ENCODE results near the gene KLK8. TPM values are rescaled to one million over a fixed set of nuclear protein-coding genes. Genes with fewer than 3 reads are reported as not detected.

The KLK8 gene
- total RNA-seq, 1 donor from 2014 or later, result not detected

DNA sequence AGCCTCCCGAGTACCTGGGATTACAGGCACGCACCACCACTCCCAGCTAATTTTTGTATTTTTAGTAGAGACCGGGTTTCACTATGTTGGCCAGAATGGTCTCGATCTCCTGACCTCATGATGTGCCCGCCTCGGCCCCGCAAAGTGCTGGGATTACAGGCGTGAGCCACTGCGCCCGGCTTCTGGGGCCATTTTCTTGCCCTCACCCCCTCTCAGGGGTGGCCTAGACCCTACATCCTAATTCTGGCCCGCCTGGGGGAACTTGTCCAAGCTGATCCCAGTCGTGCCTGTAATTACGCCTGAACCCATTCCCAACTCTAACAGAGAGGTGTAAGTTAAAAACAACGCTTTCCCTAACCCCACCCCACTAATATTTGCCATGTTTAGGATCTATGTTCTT, 17.0 kb downstream of the KLK8 start:
- peak; percentile 62 for DNase-seq (ENCODE audit: low spot score)

DNA sequence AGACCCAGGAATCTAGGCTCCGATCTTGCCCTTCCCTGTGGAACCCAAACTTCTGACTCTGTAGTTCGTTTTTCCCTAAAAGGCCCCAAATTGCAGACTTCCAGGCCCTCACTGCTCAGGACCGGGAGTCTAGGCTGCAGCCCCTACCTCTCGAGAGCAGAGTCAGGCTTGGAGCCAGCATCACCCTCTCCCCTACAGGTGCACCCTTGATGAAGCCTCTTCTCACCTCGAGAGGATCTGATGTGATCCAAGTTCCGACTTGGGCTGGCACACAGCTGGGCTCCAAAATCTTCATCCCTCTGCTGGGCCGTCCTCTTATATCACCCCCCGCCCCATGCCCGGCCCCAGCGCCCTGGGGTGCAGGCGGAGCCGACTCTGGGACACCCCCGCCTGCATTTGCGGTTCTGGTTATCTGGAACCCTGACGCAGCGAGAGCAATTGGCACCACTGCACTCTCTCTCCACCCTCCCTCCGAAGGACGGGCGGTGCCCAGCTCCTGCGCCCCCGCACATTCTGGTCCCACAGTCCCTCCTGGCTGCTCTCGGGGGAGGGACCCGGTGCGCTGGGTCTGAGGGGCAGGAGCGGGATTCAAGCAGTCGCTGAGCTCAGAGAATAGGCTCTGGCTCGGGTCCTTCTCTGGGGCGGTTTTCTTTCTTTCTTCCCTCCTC, 17.6 kb downstream of the KLK8 start, which contains the start of gene KLK7:
Gene KLK7, minus strand, starts transcription at position 293 of the 668 bp plus-strand sequence. CDS start 1,518 bp downstream, outside the sequence.
- DNase-seq (ENCODE audit: low spot score), result peak; percentile 80

- no peak for DNase-seq (ENCODE audit: low spot score)
Measured at GRCh38 chr19:50982186-50982585, 19.2 kb downstream of the KLK8 start.

- no peak for DNase-seq (ENCODE audit: low spot score)
Measured at GRCh38 chr19:50981587-50982146, 19.7 kb downstream of the KLK8 start.

GRCh38 chr19:50980208-50980607, 21.2 kb downstream of the KLK8 start:
- no peak for DNase-seq (ENCODE audit: low spot score)

GRCh38 chr19:50979758-50980157, 21.6 kb downstream of the KLK8 start:
- DNase-seq (ENCODE audit: low spot score), result no peak

DNA sequence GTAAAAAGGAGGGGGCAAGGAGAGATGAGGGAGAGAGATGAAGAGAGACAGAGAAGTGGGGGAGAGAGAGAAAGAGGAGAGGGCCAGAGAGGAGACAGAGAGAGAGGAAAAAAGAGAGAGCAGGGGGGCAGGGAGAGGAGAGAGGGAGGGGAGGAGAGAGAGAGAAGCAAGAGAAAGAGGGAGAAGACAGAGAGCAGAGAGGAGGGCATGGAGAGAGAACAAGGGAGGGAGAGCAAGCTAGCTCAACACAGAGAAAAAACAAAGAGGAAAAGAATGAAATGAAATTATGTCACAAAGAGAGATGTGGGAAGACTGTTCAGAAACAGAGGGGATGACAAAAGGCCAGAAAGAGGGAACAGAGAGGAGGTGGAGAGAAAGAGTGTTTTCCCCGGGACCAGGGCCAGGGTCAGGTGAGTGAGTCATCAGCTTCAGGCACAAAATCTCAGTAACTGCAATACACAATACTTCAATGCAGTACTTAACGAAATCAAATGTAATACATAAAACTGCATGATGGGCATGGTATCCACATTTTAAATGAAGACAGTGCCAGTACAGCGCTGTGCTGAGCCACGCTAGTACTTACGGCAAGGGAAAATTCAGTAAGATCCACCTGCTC, 22.5 kb downstream of the KLK8 start:
- no peak for DNase-seq (ENCODE audit: low spot score)

DNA sequence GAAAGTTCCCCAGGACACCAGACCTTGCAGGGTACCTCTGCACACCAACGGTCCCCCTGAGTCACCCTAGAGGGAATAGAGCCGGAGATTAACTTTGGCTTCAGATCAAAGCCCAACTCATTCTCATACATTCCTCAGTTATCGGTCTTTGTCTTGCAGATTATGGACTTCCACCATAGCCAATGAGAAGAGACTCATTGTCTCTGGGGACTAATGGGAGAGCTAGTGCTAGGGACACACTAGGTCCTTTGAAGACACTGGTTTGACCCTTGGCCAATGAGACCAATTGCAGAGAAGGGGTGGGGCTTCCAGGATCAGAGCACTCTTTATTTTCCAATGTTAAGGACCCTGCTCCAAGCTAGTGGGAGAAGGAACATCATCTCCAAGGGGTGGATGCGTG, 23.8 kb downstream of the KLK8 start:
- no peak for DNase-seq (ENCODE audit: low spot score)

DNA sequence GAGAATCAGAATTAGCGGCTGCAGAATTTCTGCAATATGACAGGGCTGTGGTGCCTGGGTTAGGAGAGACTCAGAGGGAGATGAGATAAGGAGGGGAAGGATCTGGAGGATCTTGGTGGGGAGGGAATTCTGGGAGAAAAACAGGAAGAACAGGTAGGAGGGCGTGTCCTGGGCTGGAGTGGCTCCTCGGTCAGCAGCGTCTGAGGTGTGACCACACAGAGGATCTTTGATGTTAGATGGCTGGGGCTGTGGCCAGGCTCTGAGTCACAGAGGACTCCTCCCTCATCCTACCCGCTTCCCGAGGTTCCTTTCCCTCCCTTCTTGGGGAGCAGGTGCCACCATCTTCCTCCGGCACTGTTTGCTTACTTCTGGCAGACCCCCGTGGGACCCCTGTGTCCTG, 25.6 kb downstream of the KLK8 start:
- no peak for DNase-seq (ENCODE audit: low spot score)

DNA sequence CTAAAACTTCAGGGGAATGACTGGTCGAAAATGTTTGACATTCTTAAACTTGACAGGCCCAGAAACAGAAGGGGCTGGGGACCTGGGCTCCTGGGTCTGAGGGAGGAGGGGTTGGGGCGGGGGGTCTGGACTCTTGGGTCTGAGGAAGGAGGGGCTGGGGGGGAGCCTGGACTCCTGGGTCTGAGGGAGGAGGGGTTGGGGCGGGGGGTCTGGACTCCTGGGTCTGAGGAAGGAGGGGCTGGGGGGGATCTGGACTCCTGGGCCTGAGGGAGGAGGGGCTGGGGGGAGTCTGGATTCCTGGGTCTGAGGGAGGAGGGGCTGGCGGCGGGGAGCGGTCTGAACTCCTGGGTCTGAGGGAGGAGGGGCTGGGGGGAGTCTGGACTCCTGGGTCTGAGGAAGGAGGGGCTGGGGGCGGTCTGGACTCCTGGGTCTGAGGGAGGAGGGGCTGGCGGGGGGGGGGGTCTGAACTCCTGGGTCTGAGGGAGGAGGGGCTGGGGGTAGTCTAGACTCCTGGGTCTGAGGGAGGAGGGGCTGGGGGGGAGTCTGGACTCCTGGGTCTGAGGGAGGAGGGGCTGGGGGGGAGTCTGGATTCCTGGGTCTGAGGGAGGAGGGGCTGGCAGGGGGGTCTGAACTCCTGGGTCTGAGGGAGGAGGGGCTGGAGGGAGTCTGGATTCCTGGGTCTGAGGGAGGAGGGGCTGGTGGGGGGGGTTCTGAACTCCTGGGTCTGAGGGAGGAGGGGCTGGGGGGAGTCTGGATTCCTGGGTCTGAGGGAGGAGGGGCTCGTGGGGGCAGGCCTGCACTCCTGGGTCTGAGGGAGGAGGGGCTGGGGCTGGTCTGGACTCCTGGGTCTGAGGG, 26.5 kb downstream of the KLK8 start:
- no peak for DNase-seq (ENCODE audit: low spot score)

DNA sequence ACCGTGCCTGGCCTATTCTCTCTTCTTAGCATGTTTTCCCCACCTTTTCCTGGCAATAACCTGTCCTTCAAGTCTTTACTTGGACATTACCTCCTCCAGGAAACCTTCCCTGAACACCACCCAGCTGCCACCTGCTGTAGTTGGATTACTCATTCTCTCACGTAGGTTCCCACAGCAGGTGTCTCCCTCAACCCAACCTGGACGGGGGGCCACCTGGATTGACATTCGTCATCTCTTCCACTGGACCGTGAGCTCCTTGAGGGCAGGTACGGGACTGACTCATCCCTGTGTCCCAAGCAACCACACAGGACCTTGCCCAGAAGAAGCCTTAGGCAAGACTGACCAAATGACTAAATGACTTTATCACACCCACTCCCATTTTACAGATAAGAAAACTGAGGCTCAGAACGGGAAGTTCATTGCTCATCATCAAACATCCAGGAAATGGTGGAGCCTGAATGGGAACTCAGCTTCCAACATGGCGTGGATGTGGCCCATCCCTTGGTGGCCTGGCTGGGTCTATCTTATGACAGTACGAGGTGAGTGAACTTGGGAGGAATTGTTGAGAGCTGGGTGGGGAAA, 28.5 kb downstream of the KLK8 start:
- DNase-seq (ENCODE audit: low spot score), result no peak

- DNase-seq (ENCODE audit: low spot score), result peak; percentile 35
Measured at GRCh38 chr19:50969810-50970209, 31.6 kb downstream of the KLK8 start.

DNA sequence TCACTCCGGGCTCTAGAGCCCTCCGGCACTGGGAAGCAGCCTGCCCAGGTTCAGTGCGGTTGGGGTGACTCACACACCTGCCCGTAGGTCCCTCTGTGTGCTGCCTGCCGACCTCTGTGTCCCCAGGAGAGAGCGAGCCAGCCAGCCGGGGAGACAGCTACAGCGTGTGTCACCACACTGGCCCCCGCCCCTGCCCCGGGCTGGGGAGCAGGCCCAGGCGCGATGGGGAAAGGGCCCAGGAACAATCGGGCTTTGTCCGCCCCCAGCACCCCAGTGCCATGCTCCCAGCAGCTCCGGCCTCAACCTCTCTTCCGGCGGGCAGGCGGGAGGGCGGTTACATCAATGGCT, 32.0 kb downstream of the KLK8 start, which contains the start of gene KLK6:
Gene KLK6, minus strand, starts transcription at position 179 of the 348 bp plus-strand sequence. CDS start 1,487 bp downstream, outside the sequence.
- DNase-seq (ENCODE audit: low spot score), result no peak

GRCh38 chr19:50968716-50969412, 32.5 kb downstream of the KLK8 start:
- DNase-seq (ENCODE audit: low spot score), result peak; percentile 74

DNA sequence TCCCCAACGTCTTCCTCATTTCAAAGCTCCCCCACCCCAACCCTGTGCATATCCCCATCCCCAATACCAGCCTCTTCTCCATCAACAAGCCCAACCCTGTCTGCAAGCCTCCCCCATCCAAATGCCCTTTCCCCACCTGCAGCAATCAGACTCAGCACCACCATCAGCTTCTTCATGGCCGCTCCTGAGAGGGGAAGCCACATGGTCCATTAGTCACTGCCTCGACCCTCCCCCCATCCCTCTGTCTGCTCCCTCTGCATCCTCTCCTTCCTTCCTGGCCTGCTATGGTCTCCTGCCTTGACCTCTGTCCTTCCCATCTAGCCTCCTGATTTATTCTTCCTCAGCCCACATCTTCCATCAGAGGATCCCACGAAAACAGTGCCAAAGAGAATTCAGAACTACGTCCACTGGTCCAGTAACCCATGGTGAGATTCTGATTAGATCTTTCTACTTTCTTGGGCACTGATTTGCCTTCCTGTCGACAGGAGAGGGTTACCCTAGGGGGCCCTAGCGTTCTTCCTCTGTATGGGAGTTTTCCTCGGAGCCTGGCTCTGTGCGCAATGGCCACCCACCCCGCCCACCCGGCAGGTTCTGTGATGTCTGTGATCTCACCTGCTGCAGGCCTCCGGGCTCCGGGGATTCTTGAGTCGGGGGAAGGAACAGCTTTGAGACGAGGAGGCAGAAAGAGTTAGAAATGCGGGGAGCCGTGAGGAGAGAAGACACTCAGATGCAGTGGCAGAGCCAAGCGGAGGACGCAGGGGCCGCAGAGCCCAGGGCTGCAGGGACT, 33.3 kb downstream of the KLK8 start:
- peak; percentile 68 for DNase-seq (ENCODE audit: low spot score)

- DNase-seq (ENCODE audit: low spot score), result no peak
Measured at GRCh38 chr19:50964266-50964665, 37.1 kb downstream of the KLK8 start.

GRCh38 chr19:50963381-50963780, 38.0 kb downstream of the KLK8 start:
- DNase-seq (ENCODE audit: low spot score), result no peak

DNA sequence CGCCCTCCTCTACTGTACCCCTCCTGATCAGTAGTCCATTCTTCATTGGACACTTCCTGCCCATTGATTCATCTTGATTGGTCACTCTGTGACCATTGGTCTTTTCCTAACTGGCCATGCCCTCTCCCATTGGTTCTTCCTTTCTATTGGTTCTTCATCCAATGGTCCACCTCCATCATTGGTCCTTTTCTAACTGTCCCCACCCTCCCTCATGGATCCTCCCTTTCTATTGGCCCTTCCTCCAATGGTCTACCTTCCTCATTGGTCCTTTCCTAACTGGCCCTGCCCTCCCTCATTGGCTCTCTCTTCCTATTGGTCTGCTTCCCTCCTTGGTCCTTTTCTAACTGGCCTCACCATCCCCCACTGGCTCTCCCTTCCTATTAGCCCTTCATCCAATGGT, 39.2 kb downstream of the KLK8 start:
- no peak for DNase-seq (ENCODE audit: low spot score)

- DNase-seq (ENCODE audit: low spot score), result no peak
Measured at GRCh38 chr19:50959731-50960500, 41.5 kb downstream of the KLK8 start.

Measured in mesenteric fat pad (tissue), 1 donor.